ENCODE measurements around the gene NRCAM.

Gene NRCAM

GRCh38 chr7:108202743-108203142 is 253.5 kb downstream of the NRCAM start:
- no peak for DNase-seq (ENCODE audit: low spot score)

- DNase-seq (ENCODE audit: low spot score), result no peak
These were observed 254.5 kb downstream of the NRCAM start for GRCh38 chr7:108201766-108202165.

- DNase-seq (ENCODE audit: low spot score), result no peak
These were observed 255.9 kb downstream of the NRCAM start for GRCh38 chr7:108200326-108200725.

- DNase-seq (ENCODE audit: low spot score), result no peak
These were observed 258.7 kb downstream of the NRCAM start for GRCh38 chr7:108197371-108198091.

GRCh38 chr7:108196004-108196403 is 260.2 kb downstream of the NRCAM start:
- DNase-seq (ENCODE audit: low spot score), result no peak

GRCh38 chr7:108193594-108194498 is 262.4 kb downstream of the NRCAM start:
- DNase-seq (ENCODE audit: low spot score), result no peak

GRCh38 chr7:108190891-108191290 is 265.3 kb downstream of the NRCAM start:
- DNase-seq (ENCODE audit: low spot score), result no peak

- DNase-seq (ENCODE audit: low spot score), result no peak
These were observed 266.4 kb downstream of the NRCAM start for GRCh38 chr7:108189733-108190388.

GRCh38 chr7:108188724-108189123 is 267.5 kb downstream of the NRCAM start:
- no peak for DNase-seq (ENCODE audit: low spot score)

- peak; percentile 64 for DNase-seq (ENCODE audit: low spot score)
These were observed 274.9 kb downstream of the NRCAM start for GRCh38 chr7:108181073-108181985.

GRCh38 chr7:108178398-108178797 is 277.8 kb downstream of the NRCAM start:
- DNase-seq (ENCODE audit: low spot score), result no peak

- DNase-seq (ENCODE audit: low spot score), result no peak
These were observed 285.1 kb downstream of the NRCAM start for GRCh38 chr7:108171164-108171563.

- DNase-seq (ENCODE audit: low spot score), result no peak
These were observed 286.0 kb downstream of the NRCAM start for GRCh38 chr7:108170251-108170650.

- DNase-seq (ENCODE audit: low spot score), result no peak
These were observed 288.8 kb downstream of the NRCAM start for GRCh38 chr7:108167460-108167859.

- no peak for DNase-seq (ENCODE audit: low spot score)
These were observed 289.5 kb downstream of the NRCAM start for GRCh38 chr7:108166687-108167086.

- DNase-seq (ENCODE audit: low spot score), result no peak
These were observed 290.5 kb downstream of the NRCAM start for GRCh38 chr7:108165723-108166122.

GRCh38 chr7:108164946-108165345 is 291.3 kb downstream of the NRCAM start:
- no peak for DNase-seq (ENCODE audit: low spot score)

GRCh38 chr7:108164342-108164741 is 291.9 kb downstream of the NRCAM start:
- DNase-seq (ENCODE audit: low spot score), result no peak

GRCh38 chr7:108158776-108159175 is 297.5 kb downstream of the NRCAM start:
- DNase-seq (ENCODE audit: low spot score), result peak; percentile 16

GRCh38 chr7:108157606-108158335 is 298.5 kb downstream of the NRCAM start:
- DNase-seq (ENCODE audit: low spot score), result no peak

Measured in LoVo (cell line).